IMR-90 (cell line): Measurements from ENCODE around the gene NAA35. TPM values are rescaled to one million over a fixed set of nuclear protein-coding genes. Genes with fewer than 3 reads are reported as not detected.
A peak's percentile ranks its signal among the peaks of the same experiment; 100 is the strongest.

Experiments
- ATAC-seq: fragments of 200-7000 bp; cut with Tn5 transposase; 2 replicates; pipeline ENCODE4 v1.9.1; 2020; ENCODE audit warnings: low read depth, mild to moderate bottlenecking, moderate library complexity
- BruUV-seq: library from RNA; stranded (reverse); fragments of 400-500 nt; replicated peaks from 2 replicates; lab custom pipeline; 2021; lab: Mats Ljungman, UMichigan
- CTCF ChIA-PET: fragments of 300-600 bp; formaldehyde crosslinking; extraction: SDS; loops from one replicate; lab custom pipeline; 2021; ENCODE audit warnings: antibody characterized with exemption; lab: Yijun Ruan, JAX
- POLR2A ChIA-PET: fragments of 300-600 bp; sonication (Branson Sonifier 250); formaldehyde crosslinking; loops from one replicate; lab custom pipeline; 2022; ENCODE audit warnings: antibody characterized with exemption; ENCODE audit not compliant: unreplicated experiment; lab: Charles Lee
- DNase-seq: peaks from one replicate; pipeline ENCODE4 v3.0.0; 2013
- H2AFZ ChIP-seq: replicated peaks from 2 replicates; pipeline ENCODE3; 2013; ENCODE audit warnings: low read length, mild to moderate bottlenecking; ENCODE audit not compliant: poor library complexity
- H2AK5ac ChIP-seq: 2 replicates; pipeline ENCODE4 v1.6.1; 2013; ENCODE audit warnings: low read depth, low read length, inconsistent platforms
- H2AK9ac ChIP-seq: replicated peaks from 2 replicates; pipeline ENCODE3; 2013; ENCODE audit warnings: mild to moderate bottlenecking, low read depth, low read length, moderate library complexity; ENCODE audit not compliant: poor library complexity
- H2BK120ac ChIP-seq: 2 replicates; pipeline ENCODE4 v1.6.1; 2013; ENCODE audit warnings: low read depth, low read length, inconsistent platforms
- H2BK15ac ChIP-seq: 3 replicates; pipeline ENCODE4 v1.6.1; 2013; ENCODE audit warnings: low read depth, low read length, inconsistent platforms
- H2BK20ac ChIP-seq: 2 replicates; pipeline ENCODE4 v1.6.1; 2013; ENCODE audit warnings: low read depth, mild to moderate bottlenecking, inconsistent platforms, low read length, moderate library complexity
- H2BK5ac ChIP-seq: 2 replicates; pipeline ENCODE4 v1.6.1; 2013; ENCODE audit warnings: mild to moderate bottlenecking, low read depth, low read length, inconsistent platforms; ENCODE audit not compliant: poor library complexity, severe bottlenecking
- H3K14ac ChIP-seq: replicated peaks from 2 replicates; pipeline ENCODE4 v1.6.1; 2013; ENCODE audit warnings: low read depth, low read length, inconsistent platforms
- H3K18ac ChIP-seq: 2 replicates; pipeline ENCODE4 v1.6.1; 2013; ENCODE audit warnings: low read depth, low read length, control low read depth
- H3K23ac ChIP-seq: 2 replicates; pipeline ENCODE4 v1.6.1; 2013; ENCODE audit warnings: low read depth, low read length, inconsistent platforms
- H3K27ac ChIP-seq: 2 replicates; pipeline ENCODE4 v1.5.1; 2013; ENCODE audit warnings: mild to moderate bottlenecking, control low read depth, low read length; ENCODE audit not compliant: insufficient read depth
- H3K27me3 ChIP-seq: 2 replicates; pipeline ENCODE4 v1.6.1; 2013; ENCODE audit warnings: low read length; ENCODE audit not compliant: control insufficient read depth, insufficient read depth
- H3K36me3 ChIP-seq: 2 replicates; pipeline ENCODE4 v1.6.1; 2013; ENCODE audit warnings: low read length, mixed read lengths; ENCODE audit not compliant: control insufficient read depth, insufficient read depth
- H3K4ac ChIP-seq: 2 replicates; pipeline ENCODE4 v1.6.1; 2013; ENCODE audit warnings: low read depth, low read length, inconsistent platforms
- H3K4me1 ChIP-seq: 2 replicates; pipeline ENCODE4 v1.6.1; 2013; ENCODE audit warnings: low read length, mixed read lengths; ENCODE audit not compliant: control insufficient read depth, insufficient read depth
- H3K4me2 ChIP-seq: 2 replicates; pipeline ENCODE4 v1.6.1; 2013; ENCODE audit warnings: low read depth, mild to moderate bottlenecking, control low read depth, low read length, moderate library complexity
- H3K4me3 ChIP-seq: 2 replicates; pipeline ENCODE4 v1.5.1; 2013; ENCODE audit warnings: low read depth, mild to moderate bottlenecking, control low read depth, low read length, moderate library complexity; ENCODE audit not compliant: insufficient read depth
- H3K56ac ChIP-seq: 2 replicates; pipeline ENCODE4 v1.6.1; 2013; ENCODE audit warnings: low read length, inconsistent platforms; ENCODE audit not compliant: insufficient read depth; ENCODE audit errors: extremely low read depth
- H3K79me1 ChIP-seq, 2 experiments: 2 replicates each; pipeline ENCODE4 v1.6.1; 2013; ENCODE audit warnings: low read length in 2 of 2, inconsistent platforms in 1 of 2, low read depth in 1 of 2
- H3K9ac ChIP-seq: 2 replicates; pipeline ENCODE4 v1.6.1; 2013; ENCODE audit warnings: low read depth, low read length, control low read depth
- H3K9me1 ChIP-seq: 2 replicates; pipeline ENCODE4 v1.6.1; 2013; ENCODE audit warnings: low read length, inconsistent platforms; ENCODE audit not compliant: insufficient read depth
- H3K9me3 ChIP-seq: 2 replicates; pipeline ENCODE4 v1.6.1; 2013; ENCODE audit warnings: low read length; ENCODE audit not compliant: control insufficient read depth, insufficient read depth
- H4K20me1 ChIP-seq: 2 replicates; pipeline ENCODE4 v1.6.1; 2013; ENCODE audit warnings: low read length, inconsistent platforms; ENCODE audit not compliant: insufficient read depth
- H4K5ac ChIP-seq: 2 replicates; pipeline ENCODE4 v1.6.1; 2013; ENCODE audit warnings: mild to moderate bottlenecking, low read depth, low read length, control low read depth
- H4K8ac ChIP-seq, 2 experiments: 2 replicates each; pipeline ENCODE4 v1.6.1; 2013; ENCODE audit warnings: low read depth in 2 of 2, low read length in 2 of 2, control low read depth in 1 of 2, inconsistent platforms in 1 of 2
- H4K91ac ChIP-seq: 2 replicates; pipeline ENCODE4 v1.6.1; 2013; ENCODE audit warnings: low read depth, low read length, inconsistent platforms; ENCODE audit not compliant: insufficient read depth
- BHLHE40 ChIP-seq: fragments of 150-350 bp; IDR thresholded peaks from 2 replicates; pipeline ENCODE4 v1.6.1; 2016; ENCODE audit warnings: mild to moderate bottlenecking, low read depth, low read length
- CEBPB ChIP-seq: IDR thresholded peaks from 2 replicates; pipeline ENCODE4 v1.6.1; 2012; ENCODE audit warnings: low read depth, low read length, improper control_type of control experiment
- CHD1 ChIP-seq: IDR thresholded peaks from 2 replicates; pipeline ENCODE4 v1.6.1; 2012; ENCODE audit warnings: low read depth, low read length, improper control_type of control experiment
- CTCF ChIP-seq: conservative IDR thresholded peaks from 2 replicates; pipeline ENCODE4 v1.5.1; 2012; ENCODE audit warnings: mild to moderate bottlenecking, low read depth, low read length, improper control_type of control experiment
- ELK1 ChIP-seq: fragments of 150-350 bp; IDR thresholded peaks from 2 replicates; pipeline ENCODE4 v1.6.1; 2016; ENCODE audit warnings: low read depth, mild to moderate bottlenecking, low read length, moderate library complexity, borderline replicate concordance
- FOS ChIP-seq: fragments of 150-350 bp; IDR thresholded peaks from 2 replicates; pipeline ENCODE4 v1.6.1; 2016; ENCODE audit warnings: low read depth, low read length
- MAFK ChIP-seq: IDR thresholded peaks from 2 replicates; pipeline ENCODE4 v1.6.1; 2012; ENCODE audit warnings: low read depth, low read length, improper control_type of control experiment
- MAZ ChIP-seq: IDR thresholded peaks from 2 replicates; pipeline ENCODE4 v1.6.1; 2012; ENCODE audit warnings: low read depth, mild to moderate bottlenecking, low read length, improper control_type of control experiment, moderate library complexity, borderline replicate concordance
- MXI1 ChIP-seq: IDR thresholded peaks from 2 replicates; pipeline ENCODE4 v1.6.1; 2012; ENCODE audit warnings: low read depth, mild to moderate bottlenecking, low read length, moderate library complexity, borderline replicate concordance
- NFE2L2 ChIP-seq: fragments of 150-350 bp; IDR thresholded peaks from 2 replicates; pipeline ENCODE4 v1.6.1; 2016; ENCODE audit warnings: low read depth, mild to moderate bottlenecking, low read length
- POLR2A ChIP-seq: IDR thresholded peaks from 2 replicates; pipeline ENCODE4 v1.6.1; 2012; ENCODE audit warnings: mild to moderate bottlenecking, low read depth, low read length
- RAD21 ChIP-seq: IDR thresholded peaks from 2 replicates; pipeline ENCODE4 v1.6.1; 2012; ENCODE audit warnings: low read length, improper control_type of control experiment
- RCOR1 ChIP-seq: IDR thresholded peaks from 2 replicates; pipeline ENCODE4 v1.6.1; 2012; ENCODE audit warnings: mild to moderate bottlenecking, low read length, improper control_type of control experiment; ENCODE audit not compliant: insufficient replicate concordance
- RFX5 ChIP-seq: IDR thresholded peaks from 2 replicates; pipeline ENCODE4 v1.8.0; 2012; ENCODE audit warnings: low read depth, mild to moderate bottlenecking, low read length, moderate library complexity
- SMC3 ChIP-seq: fragments of 150-350 bp; IDR thresholded peaks from 2 replicates; pipeline ENCODE4 v1.6.1; 2016; ENCODE audit warnings: low read depth, mild to moderate bottlenecking, antibody characterized with exemption, low read length, moderate library complexity
- USF2 ChIP-seq: fragments of 150-350 bp; IDR thresholded peaks from 2 replicates; pipeline ENCODE4 v1.6.1; 2017; ENCODE audit warnings: mild to moderate bottlenecking, antibody characterized with exemption, low read length, low read depth
- WGBS, 2 experiments: methylation state at CpG; one replicate each; pipeline versions ENCODE4 v1.1.5 to v1.1.7; 2013; ENCODE audit warnings: missing lambda C conversion rate in 2 of 2; ENCODE audit not compliant: insufficient read length in 1 of 2; ENCODE audit errors: extremely low coverage in 2 of 2; 5-methylcytosine and 5-hydroxymethylcytosine counted together
- dilution Hi-C: fragments of 300-500 bp; cut with HindIII; formaldehyde crosslinking; loops from one replicate; pipeline ENCODE4 v1.14.3; 2018; ENCODE audit warnings: low sequenced_read_pairs; ENCODE audit not compliant: unreplicated experiment
- in situ Hi-C: fragments of 300-500 bp; cut with MboI; formaldehyde crosslinking; loops from 3 replicates; pipeline ENCODE4 v1.14.3; 2019; ENCODE audit warnings: low sequenced_read_pairs, inconsistent platforms, mixed read lengths
- intact Hi-C: fragments of 100-400 bp; cut with micrococcal nuclease; formaldehyde crosslinking; loops from 2 replicates; pipeline ENCODE4 v1.10.0; 2022
- polyA plus RNA-seq, 3 experiments: library from polyadenylated mRNA; depleted of rRNA; stranded (reverse); fragments of >200 nt; gene quantifications; 2 replicates each; pipeline ENCODE4 v1.2.3, GENCODE V29; 2012; ENCODE audit warnings: low replicate concordance in 1 of 3
- total RNA-seq: library from RNA; depleted of rRNA; stranded (reverse); fragments of >200 nt; gene quantifications from 2 replicates; pipeline ENCODE4 v1.2.3, GENCODE V29; 2012

NAA35 gene
- total and polyA plus RNA-seq, 2 of the 4 experiments (the other 2 are of a cell fraction): 13.1 to 16.5 TPM

GRCh38 chr9:85960688-85961093 is 19.7 kb downstream of the NAA35 start:
- POLR2A ChIA-PET: no interaction called here
- CTCF ChIA-PET: no interaction called here

More at GRCh38 chr9:85960688-85961093, 19.7 kb downstream of the NAA35 start:
- Histone ChIP-seq H3K79me1 (peaks cover 6 to 21% of the 10 kb centered on the region in 2 experiments; a peak in 3 of 4 replicates), H2BK120ac (no peak overlapping the region), H2AK5ac (no peak overlapping the region), H3K56ac (no peak overlapping the region), H2BK20ac (no peak overlapping the region), H3K9me1 (no peaks in the 10 kb centered on the region; the same call in 1 of the 2 replicates), H3K36me3 (peaks cover 9% of the 10 kb centered on the region), H3K4me1 (no peaks in the 10 kb centered on the region), H3K18ac (no peak overlapping the region), H4K5ac (no peak overlapping the region), H2BK5ac (no peak overlapping the region), H3K9ac (no peak overlapping the region), H3K4me3 (no peak overlapping the region), H3K4me2 (no peak overlapping the region), H3K23ac (no peak overlapping the region; the same call in 1 of the 2 replicates), H2BK15ac (no peak overlapping the region), H4K8ac (no peak overlapping the region), H2AFZ (no peak overlapping the region), H4K91ac (no peak overlapping the region), H4K20me1 (no peaks in the 10 kb centered on the region), H2AK9ac (no peak overlapping the region), H3K27ac (no peak overlapping the region), H3K27me3 (no peaks in the 10 kb centered on the region), H3K4ac (no peak overlapping the region), H3K14ac (no peak overlapping the region), H3K9me3 (no peaks in the 10 kb centered on the region)
- peak; percentile 13 for DNase-seq
- no peak for TF ChIP-seq SMC3
- no peak for TF ChIP-seq CTCF
- no peak for TF ChIP-seq MAFK
- no peak for TF ChIP-seq RFX5
- TF ChIP-seq USF2: no peak
- no peak for TF ChIP-seq ELK1
- no peak for TF ChIP-seq FOS
- TF ChIP-seq MXI1: no peak
- TF ChIP-seq CHD1: no peak
- no peak for TF ChIP-seq MAZ
- TF ChIP-seq RCOR1: no peak
- TF ChIP-seq POLR2A: no peak
- no peak for TF ChIP-seq BHLHE40
- no peak for TF ChIP-seq CEBPB
- no peak for TF ChIP-seq RAD21
- TF ChIP-seq NFE2L2: no peak
- dilution Hi-C loops (no loop called here), in situ Hi-C loops (no loop called here), intact Hi-C loops (no loop called here)
- no TSS peak for BruUV-seq
- 75% methylated on average over 1 of the region's 3 CpGs; no CpG with 5 or more reads in 1 of the 2 experiments for WGBS, 2 experiments
- ATAC-seq: peak; percentile 21; the same call in 1 of the 2 replicates
